ENCODE measurements around the gene VCP. TPM values are rescaled to one million over a fixed set of nuclear protein-coding genes. Genes with fewer than 3 reads are reported as not detected.
A peak's percentile ranks its signal among the peaks of the same experiment; 100 is the strongest.

VCP gene
- total and polyA plus RNA-seq, 9 donors: 152 to 198 (median 181) TPM

DNA sequence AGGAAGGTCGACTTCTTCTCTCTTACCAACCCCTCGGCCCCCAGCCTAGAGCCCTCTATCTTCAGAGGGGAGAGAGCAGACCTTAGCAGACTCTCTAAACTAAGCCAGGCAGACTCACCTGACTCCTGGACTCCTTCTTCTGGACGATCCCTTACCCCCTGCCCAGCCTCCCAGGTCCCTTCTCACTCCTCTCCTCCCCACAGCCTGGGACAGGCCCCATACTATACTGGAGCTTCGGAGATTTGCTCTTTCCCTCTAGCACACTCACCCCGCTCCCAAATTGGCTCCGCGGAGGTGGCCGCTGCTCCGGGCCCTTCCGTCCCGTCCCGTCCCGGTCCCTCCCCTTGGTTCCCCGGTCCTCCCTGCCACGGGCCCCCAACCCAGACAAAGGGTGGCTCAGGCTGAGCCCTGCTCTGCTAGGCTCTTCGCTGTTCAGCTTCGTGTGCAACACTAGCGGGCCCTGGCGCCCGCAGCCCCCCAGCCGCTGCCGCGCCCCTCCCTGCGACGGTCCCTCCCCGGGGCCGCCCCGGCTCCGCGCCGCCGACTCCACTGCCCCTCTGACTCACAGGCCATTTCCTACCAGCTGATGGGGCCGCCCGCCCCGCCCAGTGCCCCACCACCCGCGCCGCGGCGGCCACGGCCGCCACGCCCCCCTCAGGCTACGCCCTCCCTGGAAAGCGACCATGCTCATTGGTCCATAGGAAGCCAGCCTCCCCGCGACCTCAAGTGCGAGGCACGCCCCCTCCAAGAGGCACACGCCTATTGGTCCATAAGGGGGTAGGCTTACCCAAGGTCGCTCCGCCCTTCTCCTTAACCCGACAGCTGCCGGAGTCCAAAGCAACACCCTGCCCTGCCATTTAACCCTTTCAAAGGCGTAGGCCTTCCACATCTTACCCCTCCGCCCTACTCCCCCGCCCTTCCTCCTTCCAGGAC lies 38.8 kb upstream of the VCP start:
- H3K36me3 ChIP-seq (ENCODE audit: control insufficient read depth, insufficient read depth, low read length): peaks cover 29% of the 10 kb centered on the region
- WGBS (ENCODE audit: insufficient coverage): under 1% methylated on average over 57 of the region's 57 CpGs
- H3K4me1 ChIP-seq (ENCODE audit: control insufficient read depth, insufficient read depth, low read length): peaks cover 42% of the 10 kb centered on the region
- peak overlapping the region; percentile 92 for H3K4me3 ChIP-seq (ENCODE audit: low read length)
- no peaks in the 10 kb centered on the region for H3K9me3 ChIP-seq (replicated peaks; ENCODE audit: control insufficient read depth, low read depth, low read length)
- no peaks in the 10 kb centered on the region for H3K27me3 ChIP-seq (ENCODE audit: control insufficient read depth, insufficient read depth, low read length)
- peak; percentile 99 for DNase-seq
- H3K27ac ChIP-seq (ENCODE audit: low read length): peak overlapping the region; percentile 95

DNA sequence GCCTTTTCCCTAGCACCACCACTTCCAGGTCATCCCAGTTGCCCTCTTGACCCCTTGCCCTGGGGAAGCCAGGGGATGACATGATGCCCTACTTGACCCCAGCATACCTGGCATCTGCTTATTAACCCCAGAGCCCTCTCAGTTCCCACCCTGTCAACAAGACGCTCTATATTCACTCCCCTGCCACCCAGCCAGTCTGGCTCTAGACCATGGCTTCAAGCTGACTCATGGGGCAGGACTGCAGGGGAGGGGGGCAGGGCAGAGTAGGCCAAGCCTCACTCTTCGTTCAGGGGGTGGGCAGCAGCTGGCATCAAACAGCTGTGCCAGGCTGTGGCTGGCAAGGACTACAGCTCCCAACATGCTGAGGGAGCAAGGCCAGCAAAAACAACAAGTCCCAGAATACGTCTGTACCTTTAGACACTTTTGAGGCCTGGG lies 37.9 kb upstream of the VCP start:
- peak; percentile 74 for DNase-seq
- 0% methylated on average over 1 of the region's 3 CpGs for WGBS (ENCODE audit: insufficient coverage)
- Histone ChIP-seq H3K27me3 (ENCODE audit: control insufficient read depth, insufficient read depth, low read length) (no peaks in the 10 kb centered on the region), H3K27ac (ENCODE audit: low read length) (peak overlapping the region; percentile 95), H3K4me3 (ENCODE audit: low read length) (peak overlapping the region; percentile 92), H3K36me3 (ENCODE audit: control insufficient read depth, insufficient read depth, low read length) (peaks cover 39% of the 10 kb centered on the region), H3K9me3 (replicated peaks; ENCODE audit: control insufficient read depth, low read depth, low read length) (no peaks in the 10 kb centered on the region), H3K4me1 (ENCODE audit: control insufficient read depth, insufficient read depth, low read length) (peaks cover 39% of the 10 kb centered on the region)

DNA sequence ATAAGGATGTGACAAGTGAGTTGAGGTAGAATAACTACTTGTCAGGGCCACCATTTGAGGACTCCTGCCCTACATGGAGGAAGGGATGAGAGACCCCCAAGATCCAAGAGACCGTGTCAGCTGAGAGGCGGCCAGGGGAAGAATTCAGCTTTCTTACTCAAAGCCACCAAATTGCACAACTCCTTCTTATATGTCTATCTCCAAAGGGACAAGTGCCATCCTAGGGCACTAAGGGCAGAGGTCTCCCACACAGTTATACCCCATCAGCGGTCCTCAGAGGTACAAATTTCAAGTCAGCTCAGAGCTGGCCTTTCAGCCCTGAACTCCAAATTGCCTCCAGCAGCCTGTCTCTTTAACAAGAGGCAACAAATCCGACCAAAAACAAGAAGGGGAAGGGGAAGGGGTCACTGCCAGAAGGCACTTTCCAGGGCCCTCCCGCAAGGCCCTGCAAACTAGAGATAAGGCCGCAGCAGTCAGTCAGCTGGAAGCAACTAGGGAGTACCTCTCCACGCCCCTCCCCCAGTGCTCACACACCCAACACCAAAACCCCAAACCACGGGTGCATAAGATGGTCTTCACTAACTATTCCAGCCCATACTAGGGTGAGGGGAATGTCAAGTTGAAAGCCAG lies 36.6 kb upstream of the VCP start:
- no peak for DNase-seq
- Histone ChIP-seq H3K4me1 (ENCODE audit: control insufficient read depth, insufficient read depth, low read length) (peaks cover 28% of the 10 kb centered on the region), H3K27me3 (ENCODE audit: control insufficient read depth, insufficient read depth, low read length) (no peaks in the 10 kb centered on the region), H3K36me3 (ENCODE audit: control insufficient read depth, insufficient read depth, low read length) (peaks cover 51% of the 10 kb centered on the region), H3K4me3 (ENCODE audit: low read length) (no peak overlapping the region), H3K27ac (ENCODE audit: low read length) (no peak overlapping the region), H3K9me3 (replicated peaks; ENCODE audit: control insufficient read depth, low read depth, low read length) (no peaks in the 10 kb centered on the region)
- 59% methylated on average over 3 of the region's 8 CpGs for WGBS (ENCODE audit: insufficient coverage)

DNA sequence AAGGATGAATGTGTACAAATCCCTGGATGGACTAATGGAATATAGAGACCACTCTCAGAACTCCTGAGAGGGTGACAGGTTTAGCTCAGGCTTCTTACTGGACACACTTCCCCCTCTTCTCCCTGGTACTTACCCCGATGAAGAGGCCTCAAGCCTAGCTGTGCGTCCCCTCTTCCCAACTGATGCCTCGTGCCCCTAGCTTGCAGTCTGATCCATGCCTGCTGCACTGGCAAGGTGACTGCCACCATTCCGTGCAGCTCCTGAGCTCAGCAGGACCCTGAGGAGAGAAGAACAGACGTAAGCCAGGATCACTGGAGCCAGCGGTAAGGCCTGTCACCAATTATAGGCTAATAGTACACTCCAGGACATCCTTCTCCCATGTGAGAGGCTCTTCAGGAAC lies 36.0 kb upstream of the VCP start:
- H3K27me3 ChIP-seq (ENCODE audit: control insufficient read depth, insufficient read depth, low read length): no peaks in the 10 kb centered on the region
- 87% methylated on average over 4 of the region's 6 CpGs for WGBS (ENCODE audit: insufficient coverage)
- no peak overlapping the region for H3K4me3 ChIP-seq (ENCODE audit: low read length)
- H3K4me1 ChIP-seq (ENCODE audit: control insufficient read depth, insufficient read depth, low read length): peaks cover 28% of the 10 kb centered on the region
- H3K9me3 ChIP-seq (replicated peaks; ENCODE audit: control insufficient read depth, low read depth, low read length): no peaks in the 10 kb centered on the region
- peaks cover 51% of the 10 kb centered on the region for H3K36me3 ChIP-seq (ENCODE audit: control insufficient read depth, insufficient read depth, low read length)
- H3K27ac ChIP-seq (ENCODE audit: low read length): no peak overlapping the region
- no peak for DNase-seq

DNA sequence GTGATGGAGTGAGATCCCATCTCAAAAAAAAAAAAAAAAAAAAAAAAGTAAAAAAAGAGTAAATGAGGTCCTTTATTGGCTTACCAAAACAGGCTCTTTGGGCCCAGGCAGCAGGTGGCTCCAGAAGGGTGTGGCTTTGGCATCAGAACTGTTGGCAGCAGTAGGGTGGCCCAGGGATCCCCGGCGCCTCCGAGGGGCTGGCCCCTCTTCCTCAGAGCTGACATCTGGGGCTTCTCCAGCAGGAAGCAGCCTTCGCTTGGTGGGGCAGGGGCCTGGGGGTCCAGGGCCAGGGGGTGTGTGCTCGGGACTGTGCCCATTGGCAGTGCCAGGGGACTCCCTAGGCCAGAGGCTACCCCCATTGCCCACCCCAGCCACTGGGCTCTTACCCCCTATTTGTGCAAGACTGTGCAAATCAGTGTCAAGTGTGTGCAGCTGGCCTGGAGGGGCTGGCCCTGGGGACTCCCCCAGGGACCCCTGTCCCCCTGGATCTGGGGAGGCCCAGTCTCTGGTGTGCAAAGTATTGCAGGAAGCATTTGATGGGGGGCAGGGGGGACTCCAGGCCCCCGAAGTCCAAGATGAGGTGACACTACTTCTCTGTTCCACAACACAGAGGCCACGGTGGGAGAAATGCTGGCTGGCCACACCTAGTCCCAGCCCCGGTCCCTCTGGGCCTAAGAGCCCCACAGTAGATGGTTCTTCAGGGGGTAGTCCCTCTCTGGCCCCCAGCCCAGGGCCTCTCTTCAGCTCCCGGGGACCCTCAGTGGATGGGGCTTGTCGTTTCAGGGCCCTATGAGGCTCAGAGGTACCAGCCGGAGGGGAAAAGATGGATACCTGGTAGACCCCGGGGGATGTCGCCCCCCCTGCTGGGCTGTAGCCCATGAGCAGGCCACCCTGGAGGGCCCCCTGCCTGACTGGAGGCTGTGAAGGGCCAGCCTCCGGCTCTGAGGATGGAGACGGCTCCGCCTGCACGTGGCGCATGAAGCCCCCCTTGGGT lies 35.2 kb upstream of the VCP start:
- DNase-seq: no peak
- H3K27me3 ChIP-seq (ENCODE audit: control insufficient read depth, insufficient read depth, low read length): no peaks in the 10 kb centered on the region
- H3K4me3 ChIP-seq (ENCODE audit: low read length): no peak overlapping the region
- peaks cover 51% of the 10 kb centered on the region for H3K36me3 ChIP-seq (ENCODE audit: control insufficient read depth, insufficient read depth, low read length)
- whole genome bisulfite sequencing (ENCODE audit: insufficient coverage): 79% methylated on average over 10 of the region's 18 CpGs
- H3K27ac ChIP-seq (ENCODE audit: low read length): no peak overlapping the region
- H3K4me1 ChIP-seq (ENCODE audit: control insufficient read depth, insufficient read depth, low read length): peaks cover 31% of the 10 kb centered on the region
- H3K9me3 ChIP-seq (replicated peaks; ENCODE audit: control insufficient read depth, low read depth, low read length): no peaks in the 10 kb centered on the region

DNA sequence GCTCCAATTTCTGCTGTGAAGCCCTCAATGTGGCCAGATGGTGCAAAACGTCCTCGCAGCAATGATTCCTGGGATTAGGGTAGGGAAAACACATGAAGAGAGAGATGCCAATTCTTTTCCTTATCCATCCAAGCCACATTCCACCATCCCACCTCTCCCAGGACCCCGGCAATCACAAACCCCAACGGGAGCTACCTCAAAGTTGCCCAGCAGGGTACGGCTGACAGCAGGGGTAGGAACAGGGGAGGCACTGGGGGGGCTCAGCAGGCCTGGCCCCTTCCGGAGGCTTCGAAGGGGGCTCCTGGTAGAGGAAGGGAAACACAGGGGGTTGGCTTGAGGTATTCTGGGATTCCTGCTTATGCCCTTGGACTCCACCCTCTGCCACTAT lies 33.9 kb upstream of the VCP start:
- H3K27ac ChIP-seq (ENCODE audit: low read length): no peak overlapping the region
- 100% methylated on average over 1 of the region's 7 CpGs for WGBS (ENCODE audit: insufficient coverage)
- DNase-seq: no peak
- H3K9me3 ChIP-seq (replicated peaks; ENCODE audit: control insufficient read depth, low read depth, low read length): no peaks in the 10 kb centered on the region
- H3K4me3 ChIP-seq (ENCODE audit: low read length): no peak overlapping the region
- H3K4me1 ChIP-seq (ENCODE audit: control insufficient read depth, insufficient read depth, low read length): peaks cover 32% of the 10 kb centered on the region
- H3K27me3 ChIP-seq (ENCODE audit: control insufficient read depth, insufficient read depth, low read length): no peaks in the 10 kb centered on the region
- H3K36me3 ChIP-seq (ENCODE audit: control insufficient read depth, insufficient read depth, low read length): peaks cover 59% of the 10 kb centered on the region

DNA sequence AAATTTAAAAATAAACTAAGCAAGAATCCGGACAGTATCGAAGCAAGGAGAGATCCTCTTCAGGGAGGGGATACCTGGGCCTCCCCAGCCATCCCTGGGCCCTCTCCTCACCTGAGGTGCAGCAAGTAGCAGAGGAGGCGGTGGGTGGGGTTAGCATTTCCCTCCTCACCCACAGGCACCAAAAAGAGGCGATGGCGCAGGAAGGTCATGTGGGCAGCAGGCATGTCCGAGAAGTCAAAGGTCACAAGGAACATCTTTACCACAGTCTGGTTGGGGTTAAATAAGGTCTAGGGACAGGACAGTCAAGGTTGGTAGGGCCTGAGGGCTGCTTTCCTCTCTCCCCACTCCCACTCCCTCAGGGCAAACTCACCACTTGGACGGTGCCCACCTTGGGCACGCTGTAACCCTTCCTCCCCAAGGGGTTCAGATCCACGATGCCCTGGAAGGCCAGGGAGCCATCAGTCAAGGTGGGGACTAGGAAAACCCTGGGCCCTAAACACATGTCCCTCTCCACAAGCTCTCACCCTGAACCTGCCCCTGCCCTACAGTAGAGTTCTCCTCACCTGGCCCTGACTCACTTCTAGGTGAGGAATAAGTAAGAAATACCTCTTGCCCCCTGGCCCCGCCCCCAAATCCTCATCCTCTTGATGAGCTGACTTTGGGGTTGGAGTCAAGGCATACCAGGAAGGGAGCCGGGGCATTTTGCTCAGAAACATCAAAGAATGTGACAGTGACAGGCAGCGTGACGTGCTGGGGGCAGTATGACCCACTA lies 33.3 kb upstream of the VCP start:
- no peak for DNase-seq
- H3K9me3 ChIP-seq (replicated peaks; ENCODE audit: control insufficient read depth, low read depth, low read length): no peaks in the 10 kb centered on the region
- 91% methylated on average over 5 of the region's 13 CpGs for WGBS (ENCODE audit: insufficient coverage)
- no peaks in the 10 kb centered on the region for H3K27me3 ChIP-seq (ENCODE audit: control insufficient read depth, insufficient read depth, low read length)
- H3K27ac ChIP-seq (ENCODE audit: low read length): no peak overlapping the region
- peaks cover 27% of the 10 kb centered on the region for H3K4me1 ChIP-seq (ENCODE audit: control insufficient read depth, insufficient read depth, low read length)
- H3K36me3 ChIP-seq (ENCODE audit: control insufficient read depth, insufficient read depth, low read length): peaks cover 64% of the 10 kb centered on the region
- no peak overlapping the region for H3K4me3 ChIP-seq (ENCODE audit: low read length)

DNA sequence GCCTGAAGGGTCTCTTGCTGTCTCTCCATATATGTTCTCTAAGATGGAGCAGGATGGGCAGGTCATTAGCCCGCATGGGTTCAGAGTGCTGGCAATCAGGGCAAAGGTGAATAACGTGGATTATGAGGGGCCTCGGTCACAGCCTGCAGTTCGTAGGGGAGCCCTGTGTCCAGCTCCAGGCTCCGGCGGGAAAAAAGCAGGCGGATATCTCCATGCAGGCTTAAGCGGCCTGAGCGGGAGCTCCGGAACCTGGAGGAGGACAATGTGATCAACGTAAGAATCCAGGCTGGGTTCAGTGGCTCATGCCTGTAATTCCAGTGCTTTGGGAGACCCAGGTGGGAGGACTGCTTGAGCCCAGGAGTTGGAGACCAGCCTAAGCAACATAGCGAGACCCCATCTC lies 32.7 kb upstream of the VCP start:
- Histone ChIP-seq H3K4me3 (ENCODE audit: low read length) (no peak overlapping the region), H3K36me3 (ENCODE audit: control insufficient read depth, insufficient read depth, low read length) (peaks cover 70% of the 10 kb centered on the region), H3K27ac (ENCODE audit: low read length) (no peak overlapping the region), H3K27me3 (ENCODE audit: control insufficient read depth, insufficient read depth, low read length) (no peaks in the 10 kb centered on the region), H3K9me3 (replicated peaks; ENCODE audit: control insufficient read depth, low read depth, low read length) (no peaks in the 10 kb centered on the region), H3K4me1 (ENCODE audit: control insufficient read depth, insufficient read depth, low read length) (peaks cover 21% of the 10 kb centered on the region)
- WGBS (ENCODE audit: insufficient coverage): 85% methylated on average over 8 of the region's 12 CpGs
- DNase-seq: no peak

DNA sequence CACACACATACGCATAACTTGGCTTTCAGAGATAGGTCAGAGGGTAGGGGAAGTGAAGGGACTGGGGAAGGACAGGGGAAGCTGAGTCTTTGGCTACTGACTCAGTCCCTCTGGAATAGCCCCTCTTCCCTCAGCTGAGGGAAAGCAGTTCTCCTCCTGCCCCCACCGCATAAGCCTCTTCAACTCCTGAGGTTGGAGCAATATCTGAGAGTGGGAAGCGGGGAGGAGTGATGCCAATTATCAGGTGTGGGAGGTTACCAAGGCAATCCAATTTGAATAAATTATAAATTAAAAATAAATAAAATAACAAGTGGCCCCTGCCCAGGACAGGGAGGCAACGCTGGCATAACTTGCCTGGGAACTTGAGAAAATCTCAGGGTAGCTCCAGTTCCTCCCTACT lies 32.2 kb upstream of the VCP start:
- no peak for DNase-seq
- WGBS (ENCODE audit: insufficient coverage): no CpG with 5 or more reads among the region's 4 CpGs

More for the DNA sequence above, 32.2 kb upstream of the VCP start:
- Histone ChIP-seq H3K36me3 (ENCODE audit: control insufficient read depth, insufficient read depth, low read length) (peaks cover 75% of the 10 kb centered on the region), H3K9me3 (replicated peaks; ENCODE audit: control insufficient read depth, low read depth, low read length) (no peaks in the 10 kb centered on the region), H3K27ac (ENCODE audit: low read length) (no peak overlapping the region), H3K4me1 (ENCODE audit: control insufficient read depth, insufficient read depth, low read length) (peaks cover 19% of the 10 kb centered on the region), H3K4me3 (ENCODE audit: low read length) (no peak overlapping the region), H3K27me3 (ENCODE audit: control insufficient read depth, insufficient read depth, low read length) (no peaks in the 10 kb centered on the region)

Measured in muscle of leg (tissue), 11 donors.